ENCODE data around the gene ELP5. TPM values are rescaled to one million over a fixed set of nuclear protein-coding genes. Genes with fewer than 3 reads are reported as not detected.

The ELP5 gene
- total and polyA plus RNA-seq, 2 donors (not counting 1 experiment from before 2014, with no cell fraction given): 22.6 to 33.2 TPM

GRCh38 chr17:7292729-7293128 is 40.7 kb downstream of the ELP5 start:
- no peak overlapping the region for H2AFZ ChIP-seq (ENCODE audit: low read length)
- H3K79me2 ChIP-seq (ENCODE audit: control insufficient read depth, insufficient read depth, low read length): no peaks in the 10 kb centered on the region
- no peak overlapping the region for H3K27ac ChIP-seq (ENCODE audit: insufficient read depth, low read length)
- H3K4me1 ChIP-seq (ENCODE audit: control insufficient read depth, extremely low read depth, insufficient read depth, low read length): no peaks in the 10 kb centered on the region
- no peaks in the 10 kb centered on the region for H3K9me3 ChIP-seq (ENCODE audit: control insufficient read depth, insufficient read depth, low read depth, low read length)
- no peak for DNase-seq (ENCODE audit: low read depth in 2 of 2)
- H3K36me3 ChIP-seq (ENCODE audit: control insufficient read depth, insufficient read depth, low read length): no peaks in the 10 kb centered on the region
- no peak overlapping the region for H3K4me2 ChIP-seq (ENCODE audit: extremely low read depth, insufficient read depth, low read length)
- no peak overlapping the region for H3K9ac ChIP-seq (ENCODE audit: insufficient read depth, low read length)
- H3K27me3 ChIP-seq (ENCODE audit: control insufficient read depth, insufficient read depth, low read length): peaks cover 38% of the 10 kb centered on the region
- TF ChIP-seq CTCF (conservative IDR thresholded peaks at IDR 0.05 in 1 of 2, IDR thresholded peaks at IDR 0.05 in 1 of 2; ENCODE audit: low read depth in 1 of 2, low read length in 2 of 2) (no peak), EZH2 (IDR thresholded peaks at IDR 0.05; ENCODE audit: low read length, missing control alignments) (no peak)
- no peaks in the 10 kb centered on the region for H4K20me1 ChIP-seq (ENCODE audit: control insufficient read depth, extremely low read depth, insufficient read depth, low read length)
- H3K4me3 ChIP-seq (replicated peaks in 1 of 4; ENCODE audit: control extremely low read depth in 1 of 4, insufficient read depth in 1 of 4, low read depth in 3 of 4, low read length in 4 of 4): no peak overlapping the region

- no peak for DNase-seq (ENCODE audit: low read depth in 2 of 2)
- no peak for TF ChIP-seq CTCF (conservative IDR thresholded peaks at IDR 0.05 in 1 of 2, IDR thresholded peaks at IDR 0.05 in 1 of 2; ENCODE audit: low read depth in 1 of 2, low read length in 2 of 2)
- TF ChIP-seq EZH2 (IDR thresholded peaks at IDR 0.05; ENCODE audit: low read length, missing control alignments): no peak
- H3K4me1 ChIP-seq (ENCODE audit: control insufficient read depth, extremely low read depth, insufficient read depth, low read length): no peaks in the 10 kb centered on the region
- no peak overlapping the region for H3K27ac ChIP-seq (ENCODE audit: insufficient read depth, low read length)
- no peaks in the 10 kb centered on the region for H4K20me1 ChIP-seq (ENCODE audit: control insufficient read depth, extremely low read depth, insufficient read depth, low read length)
- H2AFZ ChIP-seq (ENCODE audit: low read length): no peak overlapping the region
- no peak overlapping the region for H3K9ac ChIP-seq (ENCODE audit: insufficient read depth, low read length)
- peaks cover 38% of the 10 kb centered on the region for H3K27me3 ChIP-seq (ENCODE audit: control insufficient read depth, insufficient read depth, low read length)
- H3K4me3 ChIP-seq (replicated peaks in 1 of 4; ENCODE audit: control extremely low read depth in 1 of 4, insufficient read depth in 1 of 4, low read depth in 3 of 4, low read length in 4 of 4): no peak overlapping the region
- no peaks in the 10 kb centered on the region for H3K9me3 ChIP-seq (ENCODE audit: control insufficient read depth, insufficient read depth, low read depth, low read length)
- no peaks in the 10 kb centered on the region for H3K79me2 ChIP-seq (ENCODE audit: control insufficient read depth, insufficient read depth, low read length)
- no peak overlapping the region for H3K4me2 ChIP-seq (ENCODE audit: extremely low read depth, insufficient read depth, low read length)
- no peaks in the 10 kb centered on the region for H3K36me3 ChIP-seq (ENCODE audit: control insufficient read depth, insufficient read depth, low read length)
Observed at GRCh38 chr17:7293159-7293558, 41.1 kb downstream of the ELP5 start.

GRCh38 chr17:7293816-7294613 is 42.0 kb downstream of the ELP5 start:
- Histone ChIP-seq H3K9me3 (ENCODE audit: control insufficient read depth, insufficient read depth, low read depth, low read length) (no peaks in the 10 kb centered on the region), H3K4me2 (ENCODE audit: extremely low read depth, insufficient read depth, low read length) (peak overlapping the region; percentile 13), H2AFZ (ENCODE audit: low read length) (no peak overlapping the region), H4K20me1 (ENCODE audit: control insufficient read depth, extremely low read depth, insufficient read depth, low read length) (no peaks in the 10 kb centered on the region), H3K36me3 (ENCODE audit: control insufficient read depth, insufficient read depth, low read length) (no peaks in the 10 kb centered on the region), H3K27ac (ENCODE audit: insufficient read depth, low read length) (no peak overlapping the region), H3K9ac (ENCODE audit: insufficient read depth, low read length) (no peak overlapping the region), H3K4me1 (ENCODE audit: control insufficient read depth, extremely low read depth, insufficient read depth, low read length) (no peaks in the 10 kb centered on the region), H3K27me3 (ENCODE audit: control insufficient read depth, insufficient read depth, low read length) (peaks cover 38% of the 10 kb centered on the region), H3K4me3 (replicated peaks in 1 of 4; ENCODE audit: control extremely low read depth in 1 of 4, insufficient read depth in 1 of 4, low read depth in 3 of 4, low read length in 4 of 4) (no peak overlapping the region), H3K79me2 (ENCODE audit: control insufficient read depth, insufficient read depth, low read length) (no peaks in the 10 kb centered on the region)
- TF ChIP-seq CTCF (conservative IDR thresholded peaks at IDR 0.05 in 1 of 2, IDR thresholded peaks at IDR 0.05 in 1 of 2; ENCODE audit: low read depth in 1 of 2, low read length in 2 of 2) (no peak), EZH2 (IDR thresholded peaks at IDR 0.05; ENCODE audit: low read length, missing control alignments) (peak; percentile 81)
- no peak for DNase-seq (ENCODE audit: low read depth in 2 of 2)

Measured in fibroblast of lung (primary cell).